Adipocyte (in vitro differentiated cells): ENCODE measurements around the gene FITM2.

Source experiments
- DNase-seq: peaks from one replicate; pipeline ENCODE4 v3.0.0-alpha.2; 2015; ENCODE audit warnings: low read depth
- H3K27me3 ChIP-seq: replicated peaks from 2 replicates; pipeline ENCODE4 v1.7.0; 2013; ENCODE audit warnings: mild to moderate bottlenecking, low read length, moderate library complexity; ENCODE audit not compliant: control insufficient read depth, insufficient read depth
- H3K36me3 ChIP-seq: 2 replicates; pipeline ENCODE4 v1.7.0; 2013; ENCODE audit warnings: low read length, mild to moderate bottlenecking, moderate library complexity; ENCODE audit not compliant: control insufficient read depth, insufficient read depth, severe bottlenecking
- H3K4me1 ChIP-seq: 2 replicates; pipeline ENCODE4 v1.7.0; 2013; ENCODE audit warnings: mild to moderate bottlenecking, low read length, moderate library complexity; ENCODE audit not compliant: control insufficient read depth, insufficient read depth
- H3K4me3 ChIP-seq: 2 replicates; pipeline ENCODE4 v1.7.0; 2013; ENCODE audit warnings: mild to moderate bottlenecking, low read length, moderate library complexity
- H3K9ac ChIP-seq: 2 replicates; pipeline ENCODE4 v1.7.0; 2013; ENCODE audit warnings: mild to moderate bottlenecking, low read length, moderate library complexity
- H3K9me3 ChIP-seq: 2 replicates; pipeline ENCODE4 v1.7.0; 2013; ENCODE audit warnings: mild to moderate bottlenecking, low read length, moderate library complexity; ENCODE audit not compliant: control insufficient read depth

FITM2 gene

DNA sequence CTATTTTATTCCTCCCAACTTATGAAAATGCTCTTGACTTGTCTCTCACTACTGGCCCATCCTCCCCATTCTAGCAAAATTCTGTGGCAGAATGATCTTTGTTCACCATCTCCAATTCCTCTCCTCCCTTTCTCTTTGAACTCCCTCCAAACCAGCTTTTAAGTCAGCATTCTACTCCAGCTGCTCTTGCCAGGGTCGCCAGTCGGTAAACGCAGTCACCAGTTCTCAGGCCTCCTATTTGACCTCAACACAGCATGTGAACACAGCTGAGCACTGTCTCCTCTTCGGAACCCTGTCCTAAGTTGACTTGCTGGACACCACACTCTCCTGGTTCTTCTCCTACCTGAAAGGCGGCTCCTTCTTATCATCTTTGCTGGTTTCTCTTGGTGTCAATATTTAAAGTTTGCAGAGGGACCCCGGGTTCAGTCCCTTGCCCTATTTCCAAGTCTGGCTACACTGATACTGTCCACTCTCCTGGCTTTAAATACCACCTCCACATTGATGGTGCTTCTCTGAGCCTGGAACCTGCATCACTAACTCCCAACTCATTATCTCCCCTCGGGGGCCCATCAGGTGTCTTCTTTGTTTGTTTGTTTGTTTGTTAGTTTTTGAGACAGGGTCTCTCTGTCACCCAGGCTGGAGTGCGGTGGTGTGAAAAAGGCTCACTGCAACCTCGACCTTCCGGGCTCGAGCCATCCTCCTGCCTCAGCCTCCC, 36.5 kb downstream of the FITM2 start:
- Histone ChIP-seq H3K4me1 (no peaks in the 10 kb centered on the region), H3K36me3 (peaks cover 3% of the 10 kb centered on the region), H3K9ac (no peak overlapping the region), H3K9me3 (no peaks in the 10 kb centered on the region), H3K27me3 (no peaks in the 10 kb centered on the region), H3K4me3 (no peak overlapping the region)
- no peak for DNase-seq

DNA sequence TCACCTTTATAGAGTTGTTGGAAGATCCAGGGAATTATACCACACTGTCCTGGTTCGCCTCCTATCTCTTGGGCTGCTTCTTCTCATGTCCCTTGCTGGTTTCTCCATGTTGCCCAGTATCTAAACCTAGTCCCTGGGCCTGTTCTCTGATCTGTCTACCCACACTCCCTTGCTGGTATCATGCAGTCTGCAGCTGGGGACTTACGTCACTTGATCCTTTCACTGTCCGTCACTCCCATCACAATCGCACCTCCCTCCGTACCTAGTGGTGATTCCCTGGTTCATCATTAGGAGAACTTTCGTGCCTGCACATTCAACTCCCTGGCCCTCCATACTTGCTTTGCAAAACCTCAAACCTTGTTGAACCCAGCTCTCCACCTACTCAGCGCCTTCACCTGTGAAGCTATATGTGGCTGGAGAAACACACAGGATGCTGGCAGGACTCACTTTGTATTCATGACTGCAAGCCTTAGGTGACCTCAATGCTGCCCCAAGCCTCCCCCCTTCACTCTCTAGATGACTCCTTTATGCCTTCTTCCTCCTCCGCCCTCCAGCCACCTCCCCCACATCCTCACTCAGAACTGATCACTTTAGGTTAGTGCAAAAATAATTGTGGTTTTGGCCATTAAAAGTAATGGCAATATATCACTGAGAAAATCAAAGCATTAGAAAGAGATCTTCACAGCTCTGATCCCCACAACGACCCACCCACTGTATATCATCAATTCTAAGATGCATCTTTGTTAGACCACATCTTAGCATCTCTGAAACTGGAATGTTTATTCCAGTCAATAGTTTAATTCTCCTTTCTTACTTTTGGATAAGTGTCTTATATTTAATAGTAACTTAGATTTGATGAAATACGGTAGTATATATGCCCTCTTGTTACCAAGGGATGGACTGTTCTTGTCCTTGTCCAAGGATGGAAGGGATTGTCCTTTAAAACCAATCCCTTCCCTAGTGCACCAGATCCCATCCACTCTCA, 37.5 kb downstream of the FITM2 start:
- peaks cover 3% of the 10 kb centered on the region for H3K9me3 ChIP-seq
- H3K4me3 ChIP-seq = no peak overlapping the region
- H3K9ac ChIP-seq = no peak overlapping the region
- peaks cover 3% of the 10 kb centered on the region for H3K36me3 ChIP-seq
- DNase-seq = no peak
- H3K27me3 ChIP-seq = no peaks in the 10 kb centered on the region
- no peaks in the 10 kb centered on the region for H3K4me1 ChIP-seq

DNA sequence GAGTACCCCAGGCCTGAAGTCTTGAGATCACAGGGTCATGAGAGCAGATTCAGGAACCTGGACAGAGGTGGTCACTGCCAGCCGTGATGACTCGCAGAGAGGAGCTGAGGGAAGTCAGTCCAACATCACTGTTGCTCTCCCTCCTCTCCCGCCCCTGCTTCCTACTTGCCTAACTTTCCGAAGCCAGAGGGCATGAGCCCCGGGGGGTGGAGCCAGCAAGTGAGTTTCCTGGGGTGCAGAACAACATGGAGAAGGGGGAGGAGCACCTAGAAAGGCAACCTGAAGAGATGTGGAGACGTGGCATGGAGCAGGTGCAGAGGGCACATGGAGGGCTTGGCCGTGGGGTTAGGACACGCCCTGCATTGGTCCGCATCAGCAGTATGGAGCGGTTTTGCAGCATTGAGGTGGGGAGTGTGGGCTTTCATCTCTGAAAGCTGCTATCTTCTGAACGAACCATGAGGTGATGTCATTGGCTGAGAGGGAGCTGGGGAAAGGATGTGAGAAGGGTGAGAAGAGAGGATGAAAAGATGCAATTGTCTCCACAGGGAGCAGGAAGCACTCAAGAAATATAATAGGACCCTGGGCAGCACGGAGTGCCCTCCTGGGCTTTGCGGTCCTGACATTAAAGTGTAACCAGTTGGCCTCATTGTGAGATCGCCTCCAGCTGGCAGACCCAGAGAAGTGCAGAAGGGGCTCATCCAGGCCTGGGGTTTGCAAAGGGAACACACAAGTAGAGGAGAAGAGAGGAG, 38.9 kb downstream of the FITM2 start:
- Histone ChIP-seq H3K9ac (no peak overlapping the region), H3K36me3 (peaks cover 6% of the 10 kb centered on the region)
- DNase-seq = no peak

DNA sequence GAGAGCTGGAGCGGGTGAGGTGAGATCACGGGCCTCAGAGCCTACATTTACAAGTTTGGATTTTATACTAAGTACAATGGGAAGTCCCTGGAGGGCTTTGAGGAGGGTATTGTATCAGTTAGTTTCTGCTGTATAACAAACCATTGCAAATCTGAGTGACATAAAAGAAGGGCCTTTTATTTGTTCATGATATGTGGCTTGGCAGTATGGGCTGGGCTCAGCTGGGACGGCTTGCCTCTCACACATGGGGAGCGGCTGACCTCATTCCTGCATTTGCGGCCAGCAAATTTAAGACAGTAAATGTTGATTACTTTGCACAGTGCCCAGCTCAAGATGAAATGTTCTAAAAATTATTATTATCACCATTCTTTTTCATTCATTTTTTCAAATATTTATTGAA, 42.2 kb downstream of the FITM2 start:
- no peak overlapping the region for H3K4me3 ChIP-seq
- no peak overlapping the region for H3K9ac ChIP-seq
- H3K9me3 ChIP-seq = peaks cover 3% of the 10 kb centered on the region
- DNase-seq = no peak
- H3K4me1 ChIP-seq = no peaks in the 10 kb centered on the region
- no peaks in the 10 kb centered on the region for H3K27me3 ChIP-seq
- peaks cover 6% of the 10 kb centered on the region for H3K36me3 ChIP-seq

More for the DNA sequence above, 38.9 kb downstream of the FITM2 start:
- H3K4me3 ChIP-seq = no peak overlapping the region
- no peaks in the 10 kb centered on the region for H3K27me3 ChIP-seq
- no peaks in the 10 kb centered on the region for H3K4me1 ChIP-seq
- peaks cover 3% of the 10 kb centered on the region for H3K9me3 ChIP-seq

DNA sequence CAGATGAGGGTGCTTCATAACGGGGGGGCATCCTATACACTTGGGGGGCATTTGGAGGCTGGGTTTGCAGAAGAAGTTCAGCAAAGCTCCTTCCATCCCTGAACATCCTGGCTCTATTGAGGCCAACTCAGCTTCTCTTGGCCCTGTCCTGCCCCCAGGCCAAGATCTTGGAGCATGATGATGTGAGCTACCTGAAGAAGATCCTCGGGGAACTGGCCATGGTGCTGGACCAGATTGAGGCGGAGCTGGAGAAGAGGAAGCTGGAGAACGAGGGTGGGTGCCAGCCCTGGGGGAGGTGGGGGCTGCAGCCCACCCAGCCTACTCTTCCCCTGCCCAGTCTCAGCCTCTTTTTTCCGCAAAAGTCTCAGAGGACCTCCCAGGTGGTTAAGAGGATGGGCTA, 46.7 kb downstream of the FITM2 start:
- no peak overlapping the region for H3K4me3 ChIP-seq
- peaks cover 3% of the 10 kb centered on the region for H3K9me3 ChIP-seq
- no peak overlapping the region for H3K9ac ChIP-seq
- H3K27me3 ChIP-seq = no peaks in the 10 kb centered on the region
- no peaks in the 10 kb centered on the region for H3K4me1 ChIP-seq
- peaks cover 3% of the 10 kb centered on the region for H3K36me3 ChIP-seq
- DNase-seq = no peak

DNA sequence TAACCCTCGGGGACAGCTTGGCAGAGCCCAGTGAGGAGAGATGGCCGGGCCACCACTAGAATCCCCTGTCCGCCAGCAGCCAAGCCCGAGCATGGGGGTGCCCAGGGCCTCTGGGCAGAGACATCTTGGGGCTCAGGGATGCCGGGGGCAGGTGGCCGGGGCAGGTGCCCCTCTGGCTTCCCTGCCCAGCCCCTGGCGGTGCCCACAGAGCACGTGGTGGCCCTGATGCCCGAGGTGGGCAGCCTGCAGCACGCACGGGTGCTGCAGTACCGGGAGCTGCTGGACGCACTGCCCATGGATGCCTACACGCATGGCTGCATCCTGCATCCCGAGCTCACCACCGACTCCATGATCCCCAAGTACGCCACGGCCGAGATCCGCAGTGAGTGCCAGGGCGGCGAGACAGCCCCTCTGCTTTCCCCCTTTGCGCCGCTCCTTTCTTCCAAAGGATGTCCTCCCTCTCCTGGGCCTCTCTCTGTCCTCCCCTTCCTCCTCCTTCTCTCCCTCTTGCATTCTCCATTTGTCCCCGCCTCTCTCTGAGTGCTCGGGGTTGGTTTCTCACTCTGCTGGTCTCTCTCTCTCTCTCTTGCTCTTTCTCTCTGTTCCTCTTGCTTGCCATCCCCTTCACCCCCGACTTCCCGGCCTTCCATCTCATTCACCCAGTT, 52.6 kb downstream of the FITM2 start:
- no peak overlapping the region for H3K9ac ChIP-seq
- no peak for DNase-seq
- H3K27me3 ChIP-seq = no peaks in the 10 kb centered on the region
- no peaks in the 10 kb centered on the region for H3K4me1 ChIP-seq
- H3K9me3 ChIP-seq = no peaks in the 10 kb centered on the region
- H3K36me3 ChIP-seq = no peaks in the 10 kb centered on the region
- no peak overlapping the region for H3K4me3 ChIP-seq

DNA sequence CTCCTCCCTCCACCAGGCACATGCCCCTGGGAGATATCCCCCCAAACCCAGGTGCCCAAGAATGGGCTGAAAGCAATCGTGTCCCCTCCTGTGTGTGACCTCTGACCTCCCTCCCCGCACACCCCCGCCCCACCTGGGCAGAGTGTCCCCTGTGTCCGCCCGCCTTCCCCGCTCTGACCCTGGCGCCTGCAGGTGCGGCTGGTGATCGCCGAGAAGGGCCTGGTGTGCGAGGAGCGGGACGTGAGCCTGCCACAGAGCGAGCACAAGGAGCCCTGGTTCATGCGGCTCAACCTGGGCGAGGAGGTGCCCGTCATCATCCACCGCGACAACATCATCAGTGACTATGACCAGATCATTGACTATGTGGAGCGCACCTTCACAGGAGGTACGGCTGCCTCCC, 54.0 kb downstream of the FITM2 start:
- no peak overlapping the region for H3K4me3 ChIP-seq
- H3K36me3 ChIP-seq = no peaks in the 10 kb centered on the region
- H3K9ac ChIP-seq = no peak overlapping the region
- H3K27me3 ChIP-seq = no peaks in the 10 kb centered on the region
- no peak for DNase-seq
- H3K9me3 ChIP-seq = no peaks in the 10 kb centered on the region
- no peaks in the 10 kb centered on the region for H3K4me1 ChIP-seq

DNA sequence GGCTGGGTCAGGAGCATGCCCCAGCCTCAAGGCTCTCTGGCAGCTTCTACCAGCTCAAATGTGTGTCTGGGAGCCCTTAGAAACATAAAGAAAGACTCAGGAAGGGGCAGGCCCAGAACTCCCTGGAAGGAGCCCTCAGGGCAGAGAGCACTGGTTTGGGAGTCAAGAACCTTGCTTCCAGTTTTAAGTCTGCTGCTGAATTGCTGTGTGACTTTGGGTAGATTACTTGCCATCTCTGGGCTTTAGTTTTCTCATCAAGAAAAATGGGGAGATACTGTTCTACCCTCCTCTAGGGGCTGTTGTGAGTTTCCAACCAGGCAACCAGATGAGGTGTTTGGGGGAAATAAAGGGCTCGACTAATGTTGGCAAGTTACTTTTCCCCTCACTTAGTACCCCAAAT, 55.1 kb downstream of the FITM2 start:
- no peaks in the 10 kb centered on the region for H3K27me3 ChIP-seq
- no peaks in the 10 kb centered on the region for H3K36me3 ChIP-seq
- H3K4me1 ChIP-seq = no peaks in the 10 kb centered on the region
- H3K9me3 ChIP-seq = no peaks in the 10 kb centered on the region
- no peak for DNase-seq
- H3K4me3 ChIP-seq = no peak overlapping the region
- H3K9ac ChIP-seq = no peak overlapping the region

DNA sequence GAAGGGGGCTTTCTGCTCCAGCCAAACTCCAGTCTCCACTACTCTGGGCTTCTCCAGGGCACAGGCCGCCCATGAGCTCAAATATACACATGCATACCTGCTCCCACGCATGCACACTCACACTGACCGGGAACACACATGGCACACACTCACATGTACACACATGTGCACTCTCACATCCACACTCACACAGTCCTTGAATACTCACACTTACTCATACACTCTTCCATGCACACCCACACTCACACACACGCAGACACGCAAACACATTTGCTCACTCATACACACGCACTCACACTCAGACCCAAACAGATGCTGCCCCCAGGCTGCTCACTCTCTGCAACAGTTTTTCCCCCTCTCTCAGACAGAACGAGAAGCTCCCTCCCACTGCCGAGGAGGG, 56.9 kb downstream of the FITM2 start:
- Histone ChIP-seq H3K27me3 (no peaks in the 10 kb centered on the region), H3K9ac (no peak overlapping the region), H3K4me3 (no peak overlapping the region), H3K36me3 (no peaks in the 10 kb centered on the region), H3K4me1 (no peaks in the 10 kb centered on the region), H3K9me3 (no peaks in the 10 kb centered on the region)
- no peak for DNase-seq

DNA sequence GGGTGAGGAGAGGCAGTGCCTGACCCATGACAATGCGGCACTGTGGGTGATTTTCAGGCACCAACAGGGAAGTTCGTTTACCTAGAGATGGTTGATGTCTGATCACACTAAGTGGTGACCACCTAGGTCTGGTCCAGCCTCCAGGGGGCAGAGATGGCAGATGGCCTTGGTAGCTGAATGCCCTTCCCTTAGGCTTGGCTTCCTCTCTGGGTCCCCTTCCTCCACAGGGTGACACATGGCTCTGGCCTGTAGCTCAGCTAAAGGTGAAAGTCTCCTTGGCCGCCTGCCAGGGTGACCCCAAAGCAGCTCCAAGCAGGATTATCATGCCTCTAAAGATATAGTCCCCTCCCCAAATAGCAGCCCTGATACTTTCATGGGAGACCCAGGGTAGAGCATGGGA, 57.5 kb downstream of the FITM2 start:
- no peak for DNase-seq
- Histone ChIP-seq H3K9me3 (no peaks in the 10 kb centered on the region), H3K4me3 (no peak overlapping the region), H3K4me1 (no peaks in the 10 kb centered on the region), H3K36me3 (no peaks in the 10 kb centered on the region), H3K9ac (no peak overlapping the region), H3K27me3 (no peaks in the 10 kb centered on the region)
